HEK293T (cell line): ENCODE data around the gene SLC35E1.

ENCODE experiments used
- CTCF ChIA-PET: fragments of 350-600 bp; formaldehyde crosslinking; extraction: SDS; loops from one replicate; lab custom pipeline; 2021; ENCODE audit warnings: antibody characterized with exemption, inconsistent platforms; lab: Yijun Ruan, JAX
- POLR2A ChIA-PET: fragments of 350-600 bp; formaldehyde crosslinking; extraction: SDS; loops from one replicate; lab custom pipeline; 2020; ENCODE audit warnings: antibody characterized with exemption, inconsistent platforms; lab: Yijun Ruan, JAX
- DNase-seq: peaks from one replicate; pipeline ENCODE4 v3.0.0; 2012; ENCODE audit warnings: mixed read lengths; ENCODE audit errors: extremely low spot score
- ARNT ChIP-seq: fragments of 450-650 bp; IDR thresholded peaks from 2 replicates; pipeline ENCODE4 v1.6.1; 2017; ENCODE audit warnings: mild to moderate bottlenecking
- BHLHE40 ChIP-seq: fragments of 450-650 bp; IDR thresholded peaks from 2 replicates; pipeline ENCODE4 v1.6.1; 2016; ENCODE audit warnings: mild to moderate bottlenecking, moderate library complexity, borderline replicate concordance
- CTBP1 ChIP-seq: fragments of 450-650 bp; IDR thresholded peaks from 2 replicates; pipeline ENCODE4 v1.6.1; 2016; ENCODE audit warnings: borderline replicate concordance
- ELF4 ChIP-seq: fragments of 450-650 bp; IDR thresholded peaks from 2 replicates; pipeline ENCODE4 v1.6.1; 2017; ENCODE audit warnings: antibody characterized with exemption
- FOXA1 ChIP-seq: fragments of 450-650 bp; IDR thresholded peaks from 2 replicates; pipeline ENCODE4 v1.6.1; 2016; ENCODE audit warnings: mild to moderate bottlenecking
- FOXK2 ChIP-seq: fragments of 450-650 bp; IDR thresholded peaks from 2 replicates; pipeline ENCODE4 v1.6.1; 2016; ENCODE audit warnings: mild to moderate bottlenecking
- FOXM1 ChIP-seq: fragments of 450-650 bp; IDR thresholded peaks from 2 replicates; pipeline ENCODE4 v1.6.1; 2017; ENCODE audit warnings: mild to moderate bottlenecking, borderline replicate concordance
- HDGF ChIP-seq: fragments of 450-650 bp; IDR thresholded peaks from 2 replicates; pipeline ENCODE4 v1.6.1; 2017; ENCODE audit warnings: antibody characterized with exemption, borderline replicate concordance
- L3MBTL2 ChIP-seq: fragments of 450-650 bp; conservative IDR thresholded peaks from 2 replicates; pipeline ENCODE4 v1.6.1; 2016; ENCODE audit warnings: mild to moderate bottlenecking
- LEF1 ChIP-seq: fragments of 450-650 bp; IDR thresholded peaks from 2 replicates; pipeline ENCODE4 v1.6.1; 2017; ENCODE audit warnings: mild to moderate bottlenecking, borderline replicate concordance
- NFRKB ChIP-seq: fragments of 450-650 bp; IDR thresholded peaks from 2 replicates; pipeline ENCODE4 v1.6.1; 2016; ENCODE audit warnings: mild to moderate bottlenecking, moderate library complexity
- PKNOX1 ChIP-seq: fragments of 450-650 bp; IDR thresholded peaks from 2 replicates; pipeline ENCODE4 v1.6.1; 2016
- SP1 ChIP-seq: fragments of 450-650 bp; IDR thresholded peaks from 2 replicates; pipeline ENCODE4 v1.6.1; 2017
- SUZ12 ChIP-seq: fragments of 450-650 bp; IDR thresholded peaks from 2 replicates; pipeline ENCODE4 v1.6.1; 2016; ENCODE audit warnings: mild to moderate bottlenecking
- TARDBP ChIP-seq: fragments of 450-650 bp; IDR thresholded peaks from 2 replicates; pipeline ENCODE4 v1.6.1; 2016
- ZNF384 ChIP-seq: fragments of 450-650 bp; IDR thresholded peaks from 2 replicates; pipeline ENCODE4 v1.6.1; 2016

SLC35E1 gene

GRCh38 chr19:16584248-16585093 is 12.3 kb upstream of the SLC35E1 start:
- peak; percentile 70 for DNase-seq
- ChIA-PET CTCF (interaction anchor here (1.0 kb wide), 1 partner anchor 12 kb away, joined by 6 read pairs; the partner anchor contains the start of gene SLC35E1), POLR2A (interaction anchor here (0.6 to 2.2 kb wide), 6 partner anchors 9 to 76 kb away, joined by 3 to 10 read pairs (median 4); partner anchors contain the start of genes MED26, SLC35E1 and SMIM7)
- TF ChIP-seq PKNOX1, result peak; percentile 92
- TF ChIP-seq HDGF, result no peak

GRCh38 chr19:16582486-16583261 is 10.5 kb upstream of the SLC35E1 start:
- DNase-seq, result no peak
- CTCF ChIA-PET, result no interaction called here
- TF ChIP-seq TARDBP, result no peak
- no peak for TF ChIP-seq ARNT
- TF ChIP-seq PKNOX1, result no peak
- no peak for TF ChIP-seq FOXK2
- no peak for TF ChIP-seq L3MBTL2
- TF ChIP-seq HDGF, result no peak
- no peak for TF ChIP-seq SP1
- no peak for TF ChIP-seq NFRKB
- TF ChIP-seq BHLHE40, result no peak
- no peak for TF ChIP-seq CTBP1
- POLR2A ChIA-PET, result interaction anchor here (1.1 to 2.2 kb wide), 2 partner anchors 10 to 45 kb away, joined by 3 to 10 read pairs; partner anchors contain the start of genes MED26 and SLC35E1

GRCh38 chr19:16581971-16582343 is 9.7 kb upstream of the SLC35E1 start:
- ChIA-PET POLR2A (no interaction called here), CTCF (no interaction called here)
- no peak for TF ChIP-seq L3MBTL2
- no peak for TF ChIP-seq HDGF
- TF ChIP-seq BHLHE40, result no peak
- TF ChIP-seq TARDBP, result no peak
- no peak for TF ChIP-seq LEF1
- TF ChIP-seq FOXK2, result no peak
- TF ChIP-seq ELF4, result no peak
- no peak for TF ChIP-seq ARNT
- no peak for TF ChIP-seq SP1
- TF ChIP-seq FOXM1, result no peak
- DNase-seq, result no peak

GRCh38 chr19:16581145-16581970 is 9.1 kb upstream of the SLC35E1 start:
- ChIA-PET CTCF (no interaction called here), POLR2A (no interaction called here)
- TF ChIP-seq PKNOX1 (no peak), BHLHE40 (no peak), HDGF (no peak), FOXM1 (no peak), L3MBTL2 (no peak), ELF4 (no peak), SUZ12 (no peak), NFRKB (no peak)
- no peak for DNase-seq

GRCh38 chr19:16579381-16579780 is 7.2 kb upstream of the SLC35E1 start:
- DNase-seq, result no peak
- POLR2A ChIA-PET, result no interaction called here
- no peak for TF ChIP-seq ELF4
- no peak for TF ChIP-seq ZNF384
- TF ChIP-seq BHLHE40, result no peak
- no peak for TF ChIP-seq CTBP1
- no peak for TF ChIP-seq FOXK2
- no peak for TF ChIP-seq NFRKB
- TF ChIP-seq FOXA1, result no peak
- TF ChIP-seq L3MBTL2, result no peak
- no peak for TF ChIP-seq ARNT
- no peak for TF ChIP-seq PKNOX1
- TF ChIP-seq FOXM1, result no peak
- no peak for TF ChIP-seq HDGF
- CTCF ChIA-PET, result interaction anchor here (0.8 kb wide), 1 partner anchor 21 kb away, joined by 5 read pairs; no protein-coding TSS in a partner anchor
